NCI-H1105 (cell line): ENCODE measurements around the gene LRP1B.
"Not testable (repeated sequence)": the region's sequence is repeated elsewhere in the genome, so short reads cannot be mapped to it uniquely, and the experiment has no call there.

Experiments used
- DNase-seq: peaks from one replicate; lab custom pipeline; 2025; lab: John Stamatoyannopoulos, UW

Gene LRP1B

GRCh38 chr2:141021611-141022010, 1109.2 kb downstream of the LRP1B start:
- no peak for DNase-seq

- DNase-seq, result no peak
These were observed 1109.7 kb downstream of the LRP1B start for GRCh38 chr2:141021109-141021508.

GRCh38 chr2:141020346-141020745, 1110.5 kb downstream of the LRP1B start:
- DNase-seq, result no peak

- DNase-seq, result no peak
These were observed 1115.3 kb downstream of the LRP1B start for GRCh38 chr2:141015341-141016047.

- DNase-seq, result no peak
These were observed 1126.7 kb downstream of the LRP1B start for GRCh38 chr2:141003967-141004657.

- no peak for DNase-seq
These were observed 1129.1 kb downstream of the LRP1B start for GRCh38 chr2:141001750-141002149.

GRCh38 chr2:140998577-140998976, 1132.2 kb downstream of the LRP1B start:
- DNase-seq, result no peak

GRCh38 chr2:140998017-140998416, 1132.8 kb downstream of the LRP1B start:
- no peak for DNase-seq

- no peak for DNase-seq
These were observed 1136.0 kb downstream of the LRP1B start for GRCh38 chr2:140994856-140995255.

- no peak for DNase-seq
These were observed 1140.4 kb downstream of the LRP1B start for GRCh38 chr2:140990416-140990815.

GRCh38 chr2:140988597-140988996, 1142.2 kb downstream of the LRP1B start:
- DNase-seq, result no peak

- no peak for DNase-seq
These were observed 1144.4 kb downstream of the LRP1B start for GRCh38 chr2:140986456-140986855.

GRCh38 chr2:140975237-140975636, 1155.6 kb downstream of the LRP1B start:
- DNase-seq, result no peak

- DNase-seq, result no peak
These were observed 1158.1 kb downstream of the LRP1B start for GRCh38 chr2:140972724-140973123.

GRCh38 chr2:140964324-140964723, 1166.5 kb downstream of the LRP1B start:
- not testable (repeated sequence) for DNase-seq

GRCh38 chr2:140949932-140950331, 1180.9 kb downstream of the LRP1B start:
- DNase-seq, result no peak

- no peak for DNase-seq
These were observed 1183.6 kb downstream of the LRP1B start for GRCh38 chr2:140947236-140947635.

GRCh38 chr2:140943867-140944266, 1186.9 kb downstream of the LRP1B start:
- no peak for DNase-seq

GRCh38 chr2:140942284-140942683, 1188.5 kb downstream of the LRP1B start:
- DNase-seq, result no peak

- DNase-seq, result no peak
These were observed 1201.0 kb downstream of the LRP1B start for GRCh38 chr2:140929849-140930248.

GRCh38 chr2:140918426-140918825, 1212.4 kb downstream of the LRP1B start:
- DNase-seq, result no peak

GRCh38 chr2:140916410-140916809, 1214.4 kb downstream of the LRP1B start:
- DNase-seq, result no peak

GRCh38 chr2:140910683-140911082, 1220.1 kb downstream of the LRP1B start:
- no peak for DNase-seq
